AG04450 (cell line): ENCODE measurements around the gene NMNAT1. TPM values are rescaled to one million over a fixed set of nuclear protein-coding genes. Genes with fewer than 3 reads are reported as not detected.
A peak's percentile ranks its signal among the peaks of the same experiment; 100 is the strongest.

Experiments used
- CTCF ChIA-PET: fragments of 300-600, 350-600 bp; formaldehyde crosslinking; extraction: SDS; loops from one replicate; lab custom pipeline; 2022; ENCODE audit warnings: antibody characterized with exemption, inconsistent platforms; lab: Charles Lee
- POLR2A ChIA-PET: fragments of 350-600 bp; formaldehyde crosslinking; extraction: SDS; loops from one replicate; lab custom pipeline; 2021; ENCODE audit warnings: antibody characterized with exemption, inconsistent platforms; lab: Yijun Ruan, JAX
- DNase-seq: peaks from one replicate; pipeline ENCODE4 v3.0.0-alpha.2; 2011; ENCODE audit warnings: low read depth, low spot score
- H3K27ac ChIP-seq: one replicate; pipeline ENCODE4 v1.5.1; 2012; ENCODE audit warnings: low read depth, low read length, control low read depth
- H3K27me3 ChIP-seq: one replicate; pipeline ENCODE4 v1.6.0; 2012; ENCODE audit warnings: low read length; ENCODE audit not compliant: control insufficient read depth, insufficient read depth
- H3K4me3 ChIP-seq: 2 replicates; pipeline ENCODE4 v1.5.1; 2011; ENCODE audit warnings: mild to moderate bottlenecking, low read depth, low read length, control low read depth
- H3K9me3 ChIP-seq: 2 replicates; pipeline ENCODE4 v1.5.1; 2012; ENCODE audit warnings: low read length; ENCODE audit not compliant: control insufficient read depth, insufficient read depth
- CTCF ChIP-seq: IDR thresholded peaks from 2 replicates; pipeline ENCODE4 v1.5.1; 2011; ENCODE audit warnings: low read depth, low read length, control low read depth, inconsistent platforms
- polyA plus RNA-seq: library from polyadenylated mRNA; depleted of rRNA; stranded (reverse); fragments of >200 nt; gene quantifications from 2 replicates; pipeline ENCODE4 v1.2.3, GENCODE V29; 2011; rRNA removed
- small RNA-seq: library from RNA; depleted of rRNA; stranded (forward); fragments of <200 nt; gene quantifications from one replicate; pipeline ENCODE3, GENCODE V24; 2012; ENCODE audit warnings: low read depth; ENCODE audit not compliant: insufficient read length

The NMNAT1 gene
- polyA plus RNA-seq, 1 experiment: 16.4 TPM

DNA sequence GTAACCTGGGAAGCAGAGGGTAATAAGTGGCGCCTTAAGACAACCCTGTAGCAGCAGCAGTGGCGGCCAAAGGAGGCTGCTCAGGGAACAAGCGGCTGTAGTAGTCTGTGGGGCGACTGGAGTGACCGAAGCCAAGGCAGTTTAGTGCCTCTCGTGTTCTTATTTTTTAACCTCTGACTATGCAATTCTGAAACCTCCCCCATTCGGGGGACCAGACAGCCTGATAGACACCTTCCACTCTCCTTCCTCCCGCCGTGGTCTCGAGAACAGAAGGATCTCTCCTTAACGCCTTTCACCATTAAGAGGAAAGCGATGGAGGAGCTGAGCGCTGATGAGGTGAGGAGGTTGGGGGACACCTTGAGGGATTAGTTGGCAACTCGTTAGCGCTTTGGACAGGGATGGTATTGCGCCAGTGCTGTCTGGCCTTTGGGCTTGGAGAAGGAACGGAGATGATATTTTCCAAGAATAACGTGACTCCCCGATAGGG is 90.1 kb downstream of the NMNAT1 start:
- POLR2A ChIA-PET: interaction anchor here (0.6 to 2.0 kb wide), 5 partner anchors 12 to 177 kb away, joined by 4 to 9 read pairs (median 6); partner anchors contain the start of genes KIF1B and NMNAT1
- DNase-seq: no peak
- no peaks in the 10 kb centered on the region for H3K27me3 ChIP-seq
- H3K9me3 ChIP-seq: no peaks in the 10 kb centered on the region; the same call in 1 of the 2 replicates
- CTCF ChIA-PET: interaction anchor here (0.6 to 1.6 kb wide), 2 partner anchors 90 to 96 kb away, joined by 6 to 8 read pairs; partner anchors contain the start of genes LZIC and NMNAT1
- TF ChIP-seq CTCF: no peak
- peak overlapping the region; percentile 93 for H3K4me3 ChIP-seq
- peak overlapping the region; percentile 91 for H3K27ac ChIP-seq

Small RNA genes within 50 kb of the gene (small RNA-seq; reads per million reads assigned to genes)
- 0.81 reads per million for gene MIR5697

Other genes with a start within 250 kb of the NMNAT1 start
- gene CLSTN1, start 119.5 kb upstream of the NMNAT1 start, polyA plus RNA-seq: 35.2 and 57.8 TPM in 2 replicates
- 28.3 and 33.6 TPM in 2 replicates for gene CTNNBIP1, start 33.2 kb upstream of the NMNAT1 start, polyA plus RNA-seq
- 21.6 and 29.7 TPM in 2 replicates for gene LZIC, start 84 bp upstream of the NMNAT1 start, polyA plus RNA-seq
- 0.20 and 0.22 TPM in 2 replicates for gene RBP7, start 53.8 kb downstream of the NMNAT1 start, polyA plus RNA-seq
- gene UBE4B, start 89.5 kb downstream of the NMNAT1 start, polyA plus RNA-seq: 28.1 and 31.1 TPM in 2 replicates